ENCODE results near the gene RAVER1.

- TF ChIP-seq POLR2A (IDR thresholded peaks at IDR 0.05) = no peak
- TF ChIP-seq POLR2AphosphoS5 (IDR thresholded peaks at IDR 0.05) = no peak
- no peak for TF ChIP-seq CTCF (IDR thresholded peaks at IDR 0.05)
Measured at GRCh38 chr19:10291554-10292205, 41.6 kb downstream of the RAVER1 start.

Measured in stomach (tissue), 4 donors.